ENCODE data around the gene STARD3.
"Not testable (repeated sequence)": the region's sequence is repeated elsewhere in the genome, so short reads cannot be mapped to it uniquely, and the experiment has no call there.

The STARD3 gene

GRCh38 chr17:39636927-39637736, at the start of gene STARD3:
TSS of gene STARD3 (plus strand) at chr17:39637144. CDS start at chr17:39653532, 16,388 bp downstream.
- no peak for FAIRE-seq

- not testable (repeated sequence) for FAIRE-seq
Measured at GRCh38 chr17:39590180-39590579, 46.8 kb upstream of the STARD3 start.

GRCh38 chr17:39591958-39592954, 44.7 kb upstream of the STARD3 start:
- no peak for FAIRE-seq

- FAIRE-seq = no peak
Measured at GRCh38 chr17:39593371-39593770, 43.6 kb upstream of the STARD3 start.

GRCh38 chr17:39595294-39595693, 41.6 kb upstream of the STARD3 start:
- FAIRE-seq = no peak

GRCh38 chr17:39595928-39596510, 40.9 kb upstream of the STARD3 start:
- no peak for FAIRE-seq

- no peak for FAIRE-seq
Measured at GRCh38 chr17:39596543-39597267, 40.2 kb upstream of the STARD3 start.

GRCh38 chr17:39597372-39598046, 39.4 kb upstream of the STARD3 start:
- FAIRE-seq = no peak

- FAIRE-seq = no peak
Measured at GRCh38 chr17:39598047-39598481, 38.9 kb upstream of the STARD3 start.

- FAIRE-seq = no peak
Measured at GRCh38 chr17:39598630-39599003, 38.3 kb upstream of the STARD3 start.

GRCh38 chr17:39599004-39599664, 37.8 kb upstream of the STARD3 start:
- FAIRE-seq = no peak

GRCh38 chr17:39599665-39600231, 37.2 kb upstream of the STARD3 start:
- no peak for FAIRE-seq

GRCh38 chr17:39600288-39600996, 36.5 kb upstream of the STARD3 start:
- FAIRE-seq = no peak

GRCh38 chr17:39600997-39601597, 35.8 kb upstream of the STARD3 start:
- FAIRE-seq = no peak

- FAIRE-seq = no peak
Measured at GRCh38 chr17:39601758-39602532, 35.0 kb upstream of the STARD3 start.

GRCh38 chr17:39602533-39603303, 34.2 kb upstream of the STARD3 start:
- FAIRE-seq = no peak

GRCh38 chr17:39603304-39604016, 33.5 kb upstream of the STARD3 start:
- no peak for FAIRE-seq

Data from endometrium (tissue), 2 donors.